Body of pancreas (tissue), 4 donors: ENCODE data around the gene KLHL10. TPM values are rescaled to one million over a fixed set of nuclear protein-coding genes. Genes with fewer than 3 reads are reported as not detected.

Source experiments
- ATAC-seq: fragments of 150-250 bp; one replicate; pipeline ENCODE4 v1.9.1; 2016
- DNase-seq, 4 donors: peaks; one replicate each; pipeline ENCODE4 v3.0.0-alpha.2; 2019
- H3K27ac ChIP-seq, 4 donors: fragments of 200-600 bp; sonication (generic); 1 replicate in 3 of 4; 2 replicates in 1 of 4; pipeline versions ENCODE4 v1.5.1 to v1.6.1; 2016 to 2019; ENCODE audit warnings: mild to moderate bottlenecking in 1 of 4, mixed read lengths in 1 of 4, moderate library complexity in 1 of 4
- H3K27me3 ChIP-seq, 2 donors: fragments of 200-600 bp; sonication (generic); one replicate each; pipeline ENCODE4 v1.6.0; 2016; ENCODE audit warnings: mild to moderate bottlenecking in 1 of 2
- H3K36me3 ChIP-seq, 2 donors: fragments of 200-600 bp; sonication (generic); replicated peaks in 1 of 2; 2 replicates each; pipeline ENCODE4 v1.5.1; 2016; ENCODE audit warnings: low read depth in 2 of 2; ENCODE audit not compliant: insufficient read depth in 1 of 2
- H3K4me1 ChIP-seq: fragments of 200-600 bp; sonication (generic); one replicate; pipeline ENCODE4 v1.6.0; 2016
- H3K4me3 ChIP-seq, 2 donors: fragments of 200-600 bp; sonication (generic); 1 replicate in 1 of 2; 2 replicates in 1 of 2; pipeline ENCODE4 v1.5.1; 2016 to 2019
- H3K9me3 ChIP-seq, 3 donors: fragments of 200-600 bp; sonication (generic); 1 replicate in 2 of 3; 2 replicates in 1 of 3; pipeline ENCODE4 v1.5.1; 2016
- POLR2A ChIP-seq, 3 donors: fragments of 450-650 bp; IDR thresholded peaks; one replicate each; pipeline ENCODE4 v1.6.1; 2016; ENCODE audit warnings: antibody characterized with exemption in 3 of 3, mild to moderate bottlenecking in 2 of 3
- WGBS, 2 donors: methylation state at CpG; one replicate each; pipeline ENCODE4 v1.1.5; 2017; 5-methylcytosine and 5-hydroxymethylcytosine counted together
- intact Hi-C: fragments of 100-400 bp; cut with DNase I; formaldehyde crosslinking; loops from one replicate; pipeline ENCODE4 v1.15.1; 2023
- total RNA-seq, 2 donors: library from RNA; depleted of rRNA; stranded (reverse); fragments of >200 nt; gene quantifications; one replicate each; pipeline ENCODE4 v1.1.0, GENCODE V29; 2016
- TF ChIP-seq, protein P1 (sequence below), 7 experiments: fragments of 450-650 bp in 4 of 7; fragments of 200-600 bp in 3 of 7; sonication (generic) in 3 of 7; IDR thresholded peaks; one replicate each; pipeline ENCODE4 v1.5.1; 2016 to 2019; ENCODE audit warnings: antibody characterized with exemption in 7 of 7

The KLHL10 gene
- not detected for total RNA-seq

DNA sequence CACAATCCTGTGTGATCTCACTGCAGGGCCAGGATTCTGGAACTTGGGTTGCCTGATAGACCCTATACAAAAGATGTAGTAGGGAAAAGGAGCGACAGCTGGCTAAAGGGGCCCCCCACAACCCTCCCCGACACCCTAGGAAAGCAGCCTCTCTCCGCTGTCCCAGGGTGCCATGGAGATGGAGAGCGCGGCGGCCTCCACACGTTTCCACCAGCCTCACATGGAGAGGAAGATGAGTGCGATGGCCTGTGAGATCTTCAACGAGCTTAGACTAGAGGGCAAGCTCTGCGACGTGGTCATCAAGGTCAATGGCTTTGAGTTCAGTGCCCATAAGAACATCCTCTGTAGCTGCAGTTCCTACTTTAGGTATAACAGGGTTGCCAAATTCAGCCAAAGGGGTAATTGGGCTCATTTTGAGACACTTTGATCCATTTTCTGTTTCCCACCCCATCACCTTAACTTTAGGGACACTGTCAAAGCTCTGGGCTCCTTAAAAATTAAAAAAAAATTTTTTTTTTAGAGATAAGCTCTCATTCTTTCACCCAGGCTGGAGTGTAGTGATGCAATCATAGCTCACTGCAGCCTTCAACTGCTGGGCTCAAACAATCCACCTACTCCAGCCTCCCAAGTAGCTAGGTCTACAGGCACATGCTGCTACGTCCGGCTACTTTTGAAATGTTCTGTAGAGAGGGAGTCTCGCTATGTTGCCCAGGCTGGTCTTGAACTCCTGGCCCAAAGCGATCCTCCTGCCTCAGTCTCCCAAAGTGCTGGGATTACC is at the start of gene KLHL10:
Gene KLHL10 (plus strand): TSS at position 65 of the 778 bp plus-strand sequence. CDS start 108 bp downstream, at position 173.
- no peak for TF ChIP-seq POLR2A (IDR thresholded peaks at IDR 0.05)
- TF ChIP-seq, protein P1, sequence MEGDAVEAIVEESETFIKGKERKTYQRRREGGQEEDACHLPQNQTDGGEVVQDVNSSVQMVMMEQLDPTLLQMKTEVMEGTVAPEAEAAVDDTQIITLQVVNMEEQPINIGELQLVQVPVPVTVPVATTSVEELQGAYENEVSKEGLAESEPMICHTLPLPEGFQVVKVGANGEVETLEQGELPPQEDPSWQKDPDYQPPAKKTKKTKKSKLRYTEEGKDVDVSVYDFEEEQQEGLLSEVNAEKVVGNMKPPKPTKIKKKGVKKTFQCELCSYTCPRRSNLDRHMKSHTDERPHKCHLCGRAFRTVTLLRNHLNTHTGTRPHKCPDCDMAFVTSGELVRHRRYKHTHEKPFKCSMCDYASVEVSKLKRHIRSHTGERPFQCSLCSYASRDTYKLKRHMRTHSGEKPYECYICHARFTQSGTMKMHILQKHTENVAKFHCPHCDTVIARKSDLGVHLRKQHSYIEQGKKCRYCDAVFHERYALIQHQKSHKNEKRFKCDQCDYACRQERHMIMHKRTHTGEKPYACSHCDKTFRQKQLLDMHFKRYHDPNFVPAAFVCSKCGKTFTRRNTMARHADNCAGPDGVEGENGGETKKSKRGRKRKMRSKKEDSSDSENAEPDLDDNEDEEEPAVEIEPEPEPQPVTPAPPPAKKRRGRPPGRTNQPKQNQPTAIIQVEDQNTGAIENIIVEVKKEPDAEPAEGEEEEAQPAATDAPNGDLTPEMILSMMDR (IDR thresholded peaks at IDR 0.05): no peak
- Histone ChIP-seq H3K27ac (no peak within 1 kb of the TSS), H3K9me3 (no peaks in the 10 kb centered on the region), H3K4me1 (peaks cover 18% of the 10 kb centered on the region), H3K4me3 (no peak within 1 kb of the TSS), H3K36me3 (no peaks in the 10 kb centered on the region), H3K27me3 (no peaks in the 10 kb centered on the region)
- intact Hi-C loops: no loop called here
- ATAC-seq: no peak
- 94% methylated on average over 15 of the region's 15 CpGs for WGBS, 2 donors
- no peak for DNase-seq

DNA sequence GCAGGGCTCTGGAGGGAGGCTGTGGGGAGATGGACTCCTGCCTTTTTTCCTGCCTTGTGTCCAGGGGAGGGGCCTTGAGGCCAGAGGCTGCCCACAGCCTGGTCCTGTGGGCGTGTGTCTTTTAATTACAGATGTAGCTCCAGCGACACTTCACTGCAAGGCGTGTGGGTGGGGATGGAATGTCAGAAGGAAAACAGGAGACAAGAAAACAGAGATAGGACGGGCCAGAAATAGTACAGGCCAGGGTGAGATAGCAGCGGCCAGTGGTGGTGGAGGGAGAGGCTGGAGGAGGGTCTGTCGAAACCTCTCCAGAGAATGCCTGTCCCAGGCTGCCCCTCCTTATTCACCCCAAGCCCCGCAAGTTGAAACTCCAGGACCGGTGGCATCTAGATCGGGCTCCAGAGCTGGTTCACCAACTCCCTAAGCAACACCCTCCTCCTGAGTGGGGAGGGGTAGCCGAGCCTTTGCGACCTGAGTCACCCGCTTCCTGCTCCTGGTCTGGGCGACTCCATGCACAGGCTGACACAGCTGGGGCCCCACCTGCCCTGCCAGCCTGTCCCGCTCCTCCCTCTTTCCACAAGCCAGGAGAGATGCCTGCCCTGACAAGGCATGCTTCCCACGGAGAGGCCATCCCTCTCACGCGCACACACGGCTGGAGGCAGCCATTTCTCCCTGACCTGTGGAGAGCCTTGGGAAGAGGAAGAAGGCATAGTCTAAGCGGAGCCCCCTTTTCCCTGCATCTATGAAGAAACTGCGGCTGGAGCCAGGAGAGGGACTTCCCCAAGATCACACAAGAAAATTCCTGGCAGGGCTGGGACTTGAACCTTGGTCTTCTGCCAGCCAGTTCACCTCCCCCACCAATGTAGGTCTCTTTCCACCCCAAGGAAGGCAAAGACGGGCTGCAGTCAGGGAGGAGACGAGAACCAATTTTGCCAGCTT is 44.5 kb upstream of the KLHL10 start:
- TF ChIP-seq, protein P1 (IDR thresholded peaks at IDR 0.05): no peak
- TF ChIP-seq POLR2A (IDR thresholded peaks at IDR 0.05): peak; percentile 22 to 45 (median 33)
- H3K27ac ChIP-seq: peak overlapping the region; percentile 52 to 85 (median 78)
- no peaks in the 10 kb centered on the region for H3K9me3 ChIP-seq
- WGBS, 2 donors: 8 to 18% methylated on average over 16 to 22 of the region's 22 CpGs
- no peaks in the 10 kb centered on the region for H3K27me3 ChIP-seq
- peak; percentile 59 to 86 (median 75) for DNase-seq
- peak; percentile 80 for ATAC-seq
- no peak overlapping the region for H3K4me3 ChIP-seq
- peaks cover 20% of the 10 kb centered on the region for H3K4me1 ChIP-seq
- intact Hi-C loops: no loop called here
- H3K36me3 ChIP-seq: no peaks in the 10 kb centered on the region

DNA sequence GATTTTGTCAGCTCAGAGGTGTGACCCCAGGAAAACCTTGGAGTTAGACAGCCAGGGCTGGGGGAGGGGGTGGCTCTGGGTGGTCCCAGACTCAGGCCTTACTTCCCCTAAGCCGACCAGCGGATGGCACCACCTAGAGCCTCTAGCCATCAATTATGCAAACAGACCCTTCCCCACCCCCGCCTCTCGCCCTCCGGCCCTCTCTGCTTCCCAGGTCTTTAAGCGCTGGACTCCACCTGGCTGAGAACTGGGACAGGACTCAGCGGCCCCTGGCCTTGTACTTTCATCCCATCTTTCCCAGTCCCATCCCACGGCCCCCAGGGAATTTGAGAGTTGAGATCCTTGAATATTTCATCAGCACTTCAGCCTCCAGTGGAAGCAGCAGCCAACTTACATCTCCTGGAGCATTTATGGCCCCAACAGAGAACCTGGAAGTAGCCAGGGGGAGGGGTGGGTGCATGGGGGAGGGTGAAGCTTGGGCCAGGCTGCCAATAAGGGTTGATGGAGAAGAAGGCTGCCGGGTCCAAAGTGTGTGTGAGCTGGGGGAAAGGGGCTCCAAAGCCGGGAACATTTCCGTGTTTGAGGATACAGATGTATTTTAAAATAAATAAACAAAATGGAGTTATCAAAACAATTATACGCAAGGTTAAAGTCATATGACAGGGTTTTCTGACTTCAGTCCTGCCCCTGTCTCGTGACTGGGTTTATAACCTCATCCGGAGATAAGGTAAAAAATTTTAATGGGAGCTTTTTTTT is 43.7 kb upstream of the KLHL10 start:
- peaks cover 20% of the 10 kb centered on the region for H3K4me1 ChIP-seq
- H3K9me3 ChIP-seq: no peaks in the 10 kb centered on the region
- WGBS, 2 donors: 69 to 75% methylated on average over 14 of the region's 14 CpGs
- intact Hi-C loops: no loop called here
- TF ChIP-seq, protein P1 (IDR thresholded peaks at IDR 0.05): no peak
- no peak for TF ChIP-seq POLR2A (IDR thresholded peaks at IDR 0.05)
- H3K27me3 ChIP-seq: no peaks in the 10 kb centered on the region
- H3K27ac ChIP-seq: peak overlapping the region; percentile 52 to 85 (median 78)
- no peaks in the 10 kb centered on the region for H3K36me3 ChIP-seq
- ATAC-seq (peak; percentile 23), DNase-seq (no peak)
- no peak overlapping the region for H3K4me3 ChIP-seq

DNA sequence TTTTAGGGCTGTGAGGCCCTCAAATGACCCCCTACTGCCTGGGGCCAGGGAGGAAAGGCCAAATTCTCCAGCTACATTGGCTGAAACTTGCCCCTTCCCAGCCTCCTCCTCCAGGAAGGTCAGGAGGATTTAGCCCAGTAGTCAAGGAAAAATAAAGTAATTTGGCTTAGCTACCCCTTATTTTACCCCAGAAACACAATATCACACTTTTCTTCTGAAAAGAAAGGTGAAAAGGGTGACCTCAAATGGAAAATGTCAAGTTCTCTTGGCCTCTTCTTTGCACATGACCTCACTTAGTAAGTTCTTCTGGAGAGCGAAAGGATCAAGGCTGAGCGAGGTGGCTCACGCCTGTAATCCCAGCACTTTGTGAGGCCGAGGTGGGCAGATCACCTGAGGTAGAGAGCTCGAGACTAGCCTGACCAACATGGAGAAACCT is 43.1 kb upstream of the KLHL10 start:
- TF ChIP-seq POLR2A (IDR thresholded peaks at IDR 0.05): no peak
- TF ChIP-seq, protein P1 (IDR thresholded peaks at IDR 0.05): no peak
- intact Hi-C loops: no loop called here
- 95 to 97% methylated on average over 5 of the region's 5 CpGs for WGBS, 2 donors
- Histone ChIP-seq H3K4me3 (no peak overlapping the region), H3K9me3 (no peaks in the 10 kb centered on the region), H3K36me3 (no peaks in the 10 kb centered on the region), H3K4me1 (peaks cover 20% of the 10 kb centered on the region), H3K27ac (peak overlapping the region in 3 of 4 donors; percentile 2 to 85 (median 79)), H3K27me3 (no peaks in the 10 kb centered on the region)
- no peak for ATAC-seq
- DNase-seq: no peak
